GM18867 (cell line): Measurements from ENCODE around the gene MRPL22.
"Not testable (repeated sequence)": the region's sequence is repeated elsewhere in the genome, so short reads cannot be mapped to it uniquely, and the experiment has no call there.

Source experiments
- ATAC-seq: cut with Tn5 transposase; IDR thresholded peaks from one replicate; pipeline ENCODE4 v1.9.1; 2021; ENCODE audit warnings: mild to moderate bottlenecking, moderate library complexity; ENCODE audit not compliant: unreplicated experiment

Gene MRPL22

GRCh38 chr5:154989626-154990025, 48.8 kb downstream of the MRPL22 start:
- ATAC-seq, result no peak

DNA sequence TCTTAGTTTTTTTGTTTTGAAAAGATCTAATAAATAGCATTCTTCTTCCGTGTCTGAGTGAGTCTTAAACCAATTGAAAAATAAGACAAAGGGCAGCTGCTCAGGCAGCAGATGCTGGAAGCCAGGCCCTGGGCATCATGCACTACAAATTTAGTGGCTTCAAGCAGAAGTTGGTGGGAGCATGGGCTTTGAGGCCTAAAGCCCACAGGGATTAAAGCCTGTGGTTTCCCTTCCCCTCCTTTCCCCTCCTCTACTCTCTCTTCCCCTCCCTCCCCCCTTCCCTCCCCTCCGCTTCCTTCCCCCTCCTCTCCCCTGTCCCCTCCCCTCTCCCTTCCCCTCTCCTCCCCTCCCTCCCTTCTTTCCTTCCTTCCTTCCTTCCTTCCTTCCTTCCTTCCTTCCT, 52.6 kb downstream of the MRPL22 start:
- ATAC-seq, result no peak

- ATAC-seq, result no peak
Measured at GRCh38 chr5:154995679-154996078, 54.8 kb downstream of the MRPL22 start.

- no peak for ATAC-seq
Measured at GRCh38 chr5:154997746-154998145, 56.9 kb downstream of the MRPL22 start.

- no peak for ATAC-seq
Measured at GRCh38 chr5:154999865-155000264, 59.0 kb downstream of the MRPL22 start.

- no peak for ATAC-seq
Measured at GRCh38 chr5:155001523-155001922, 60.6 kb downstream of the MRPL22 start.

GRCh38 chr5:155002722-155003121, 61.8 kb downstream of the MRPL22 start:
- not testable (repeated sequence) for ATAC-seq

GRCh38 chr5:155004138-155004744, 63.4 kb downstream of the MRPL22 start:
- no peak for ATAC-seq

GRCh38 chr5:155006265-155006664, 65.4 kb downstream of the MRPL22 start:
- ATAC-seq, result not testable (repeated sequence)

GRCh38 chr5:155008669-155009068, 67.8 kb downstream of the MRPL22 start:
- no peak for ATAC-seq

DNA sequence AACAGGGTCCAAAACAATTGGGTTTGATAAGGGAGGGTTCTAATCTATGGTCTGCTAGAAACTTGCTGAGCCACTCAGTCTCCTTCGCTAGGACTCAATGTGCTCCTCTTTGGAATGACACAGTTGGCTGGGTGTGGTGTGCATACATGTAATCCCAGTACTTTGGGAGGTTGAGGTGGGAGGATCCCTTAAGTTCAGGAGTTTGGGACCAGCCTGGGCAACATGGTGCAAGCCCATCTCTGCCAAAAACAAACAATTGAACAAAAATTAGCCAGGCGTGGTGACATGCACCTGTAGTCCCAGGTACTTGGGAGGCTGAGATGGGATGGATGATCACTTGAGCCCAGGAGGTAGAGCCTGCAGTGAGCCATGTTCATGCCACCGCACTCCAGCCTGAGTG, 70.0 kb downstream of the MRPL22 start:
- ATAC-seq, result no peak

- no peak for ATAC-seq
Measured at GRCh38 chr5:155013526-155013925, 72.7 kb downstream of the MRPL22 start, which contains the start of gene KIF4B. TSS of gene KIF4B (plus strand) at chr5:155013755. CDS start at chr5:155013860, 105 bp downstream.

- peak; percentile 38 for ATAC-seq
Measured at GRCh38 chr5:155015239-155015638, 74.4 kb downstream of the MRPL22 start.

- peak; percentile 95 for ATAC-seq
Measured at GRCh38 chr5:155017610-155018009, 76.7 kb downstream of the MRPL22 start.
